H1 (cell line): Measurements from ENCODE around the gene UBQLN4. TPM values are rescaled to one million over a fixed set of nuclear protein-coding genes. Genes with fewer than 3 reads are reported as not detected.

Experiments used
- ATF2 ChIP-seq: IDR thresholded peaks from 2 replicates; pipeline ENCODE4 v1.6.1; 2012; ENCODE audit warnings: low read length, inconsistent platforms
- BRCA1 ChIP-seq: IDR thresholded peaks from 2 replicates; pipeline ENCODE4 v1.6.1; 2012; ENCODE audit warnings: low read depth, low read length, improper control_type of control experiment
- CBX5 ChIP-seq: fragments of 300-800, 300-1000 bp; sonication (generic); IDR thresholded peaks from 2 replicates; pipeline ENCODE4 v1.7.1; 2016; ENCODE audit warnings: antibody characterized with exemption, low read length, low read depth
- CEBPB ChIP-seq: IDR thresholded peaks from 2 replicates; pipeline ENCODE4 v1.6.1; 2012; ENCODE audit warnings: low read depth, low read length
- CHD1 ChIP-seq: IDR thresholded peaks from 2 replicates; pipeline ENCODE4 v1.6.1; 2012; ENCODE audit warnings: low read depth, low read length, improper control_type of control experiment
- GTF2F1 ChIP-seq: IDR thresholded peaks from 2 replicates; pipeline ENCODE4 v1.6.1; 2012; ENCODE audit warnings: low read depth, low read length, improper control_type of control experiment, borderline replicate concordance
- HDAC2 ChIP-seq, 2 experiments: fragments of 300-600 bp in 1 of 2; sonication (generic) in 1 of 2; IDR thresholded peaks; 2 replicates each; pipeline ENCODE4 v1.6.1; 2011 to 2012; ENCODE audit warnings: low read depth in 2 of 2, low read length in 2 of 2, mild to moderate bottlenecking in 2 of 2, moderate library complexity in 2 of 2, borderline replicate concordance in 1 of 2, inconsistent platforms in 1 of 2
- HDAC6 ChIP-seq: IDR thresholded peaks from one replicate; pipeline ENCODE4 v1.7.1; 2012; ENCODE audit warnings: low read depth, mild to moderate bottlenecking, inconsistent platforms, low read length, moderate library complexity
- KDM4A ChIP-seq: IDR thresholded peaks from one replicate; pipeline ENCODE4 v1.7.1; 2012; ENCODE audit warnings: low read depth, mild to moderate bottlenecking, moderate library complexity, low read length, inconsistent platforms; ENCODE audit not compliant: severe bottlenecking
- KDM5A ChIP-seq: fragments of 200-600 bp; IDR thresholded peaks from 2 replicates; pipeline ENCODE4 v1.7.1; 2012; ENCODE audit warnings: mild to moderate bottlenecking, low read length, inconsistent platforms, mixed read lengths
- MAFK ChIP-seq: IDR thresholded peaks from 2 replicates; pipeline ENCODE4 v1.6.1; 2012; ENCODE audit warnings: low read depth, mild to moderate bottlenecking, improper control_type of control experiment, low read length
- POU5F1 ChIP-seq: IDR thresholded peaks from 2 replicates; pipeline ENCODE4 v1.6.1; 2011; ENCODE audit warnings: low read depth, mild to moderate bottlenecking, low read length, moderate library complexity
- RXRA ChIP-seq: IDR thresholded peaks from 2 replicates; pipeline ENCODE4 v1.6.1; 2011; ENCODE audit warnings: low read depth, mild to moderate bottlenecking, low read length, moderate library complexity; ENCODE audit not compliant: insufficient read depth
- SIN3A ChIP-seq, 2 experiments: IDR thresholded peaks in 1 of 2; conservative IDR thresholded peaks in 1 of 2; 2 replicates each; pipeline ENCODE4 v1.6.1; 2011 to 2012; ENCODE audit warnings: low read length in 2 of 2, improper control_type of control experiment in 1 of 2, low read depth in 1 of 2, mild to moderate bottlenecking in 1 of 2
- SP2 ChIP-seq: IDR thresholded peaks from 2 replicates; pipeline ENCODE4 v1.6.1; 2012; ENCODE audit warnings: mild to moderate bottlenecking, low read length, inconsistent platforms
- TAF7 ChIP-seq: optimal IDR thresholded peaks from 2 replicates; pipeline ENCODE3; 2011; ENCODE audit warnings: low read depth, mild to moderate bottlenecking, inconsistent platforms, low read length, moderate library complexity, borderline replicate concordance
- TCF12 ChIP-seq: IDR thresholded peaks from 2 replicates; pipeline ENCODE4 v1.6.1; 2011; ENCODE audit warnings: low read depth, mild to moderate bottlenecking, low read length
- YY1 ChIP-seq: IDR thresholded peaks from 2 replicates; pipeline ENCODE4 v1.6.1; 2011; ENCODE audit warnings: low read depth, mild to moderate bottlenecking, low read length
- polyA plus RNA-seq, 7 experiments: library from polyadenylated mRNA; depleted of rRNA in 3 of 7; stranded (reverse) in 5 of 7; unstranded in 2 of 7; fragments of >200 nt in 5 of 7; fragments of 200-250 nt in 2 of 7; gene quantifications; 1 replicate in 5 of 7; 2 replicates in 1 of 7; 4 replicates in 1 of 7; pipeline versions ENCODE4 v1.2.1 to v1.2.3, GENCODE V29; 2011 to 2013; ENCODE audit warnings: missing spikeins in 2 of 7, mixed read lengths in 2 of 7
- total RNA-seq: library from RNA; stranded (reverse); fragmentation: NEBNext Ultra II Directional; extraction: Animal tissue kit (Norgen Biotek cat#: 25700); gene quantifications from 2 replicates; pipeline ENCODE4 v1.2.1, GENCODE V29; 2021
- TF ChIP-seq, protein P1 (sequence below): IDR thresholded peaks from 2 replicates; pipeline ENCODE4 v1.6.1; 2011; ENCODE audit warnings: low read length, improper control_type of control experiment

UBQLN4 gene
- total and polyA plus RNA-seq, 2 of the 8 experiments (the other 6 are each of a cell fraction or from before 2014, with no cell fraction given), result 37.7 to 52.0 TPM

GRCh38 chr1:156053768-156054499 lies at the start of gene UBQLN4 (continued):
- TF ChIP-seq YY1 (no peak), CEBPB (no peak), MAFK (no peak), BRCA1 (no peak), KDM5A (no peak), KDM4A (no peak), POU5F1 (no peak), SP2 (no peak), HDAC6 (no peak), HDAC2 (IDR thresholded peaks at IDR 0.05; ENCODE audit: borderline replicate concordance in 1 of 2, low read depth in 2 of 2, low read length in 2 of 2) (no peak; a peak in 2 of 4 replicates), ATF2 (no peak), CHD1 (no peak), GTF2F1 (no peak), TAF7 (peak; percentile 10), SIN3A (conservative IDR thresholded peaks at IDR 0.05 in 1 of 2, IDR thresholded peaks at IDR 0.05 in 1 of 2; ENCODE audit: low read depth in 1 of 2, low read length in 2 of 2) (no peak; a peak in 1 of 4 replicates), TCF12 (no peak), CBX5 (no peak), RXRA (no peak)
- TF ChIP-seq, protein P1, sequence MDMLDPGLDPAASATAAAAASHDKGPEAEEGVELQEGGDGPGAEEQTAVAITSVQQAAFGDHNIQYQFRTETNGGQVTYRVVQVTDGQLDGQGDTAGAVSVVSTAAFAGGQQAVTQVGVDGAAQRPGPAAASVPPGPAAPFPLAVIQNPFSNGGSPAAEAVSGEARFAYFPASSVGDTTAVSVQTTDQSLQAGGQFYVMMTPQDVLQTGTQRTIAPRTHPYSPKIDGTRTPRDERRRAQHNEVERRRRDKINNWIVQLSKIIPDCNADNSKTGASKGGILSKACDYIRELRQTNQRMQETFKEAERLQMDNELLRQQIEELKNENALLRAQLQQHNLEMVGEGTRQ, result no peak
